Uterus (tissue), 4 donors: ENCODE measurements around the gene PATE1. TPM values are rescaled to one million over a fixed set of nuclear protein-coding genes. Genes with fewer than 3 reads are reported as not detected.

Experiments
- DNase-seq, 2 donors: peaks; one replicate each; pipeline ENCODE4 v3.0.0-alpha.2; 2019 to 2020
- H3K27ac ChIP-seq, 2 donors: fragments of 200-600 bp; sonication (generic); 1 replicate in 1 of 2; 2 replicates in 1 of 2; pipeline ENCODE4 v1.5.1; 2016 to 2018
- H3K27me3 ChIP-seq, 2 donors: fragments of 200-600 bp; sonication (generic); one replicate each; pipeline ENCODE4 v1.5.1; 2018 to 2019; ENCODE audit warnings: control low read depth in 1 of 2
- H3K36me3 ChIP-seq, 2 donors: fragments of 200-600 bp; sonication (generic); one replicate each; pipeline ENCODE4 v1.5.1; 2019; ENCODE audit warnings: control low read depth in 1 of 2
- H3K4me1 ChIP-seq, 2 donors: fragments of 200-600 bp; sonication (generic); one replicate each; pipeline ENCODE4 v1.5.1; 2018 to 2019; ENCODE audit warnings: control low read depth in 1 of 2
- H3K4me3 ChIP-seq, 2 donors: fragments of 200-600 bp; sonication (generic); 1 replicate in 1 of 2; 2 replicates in 1 of 2; pipeline ENCODE4 v1.5.1; 2018 to 2019; ENCODE audit warnings: mild to moderate bottlenecking in 1 of 2
- H3K9me3 ChIP-seq, 2 donors: fragments of 200-600 bp; sonication (generic); one replicate each; pipeline ENCODE4 v1.5.1; 2019; ENCODE audit warnings: control low read depth in 1 of 2
- CTCF ChIP-seq, 4 experiments: fragments of 200-600 bp in 2 of 4; fragments of 450-650 bp in 2 of 4; sonication (generic) in 2 of 4; IDR thresholded peaks; one replicate each; pipeline ENCODE4 v1.5.1; 2016 to 2019; ENCODE audit warnings: antibody characterized with exemption in 4 of 4, mild to moderate bottlenecking in 2 of 4, moderate library complexity in 1 of 4
- POLR2A ChIP-seq, 2 donors: fragments of 450-650 bp; IDR thresholded peaks; one replicate each; pipeline ENCODE4 v1.6.1; 2016; ENCODE audit warnings: antibody characterized with exemption in 2 of 2, mild to moderate bottlenecking in 1 of 2, moderate library complexity in 1 of 2
- intact Hi-C: fragments of 100-400 bp; cut with DNase I; formaldehyde crosslinking; loops from one replicate; pipeline ENCODE4 v1.15.1; 2023; ENCODE audit warnings: low total_unique reads
- total RNA-seq, 4 donors: library from RNA; depleted of rRNA in 3 of 4; stranded (reverse); fragments of >200 nt in 3 of 4; gene quantifications; one replicate each; pipeline versions ENCODE4 v1.1.0 to v1.2.4, GENCODE V29; 2014 to 2023
- donor health status: DM: yes; HTN: yes; CAD: no.

Gene PATE1
- total RNA-seq, 4 donors from 2014 or later, result not detected

- H3K36me3 ChIP-seq, result no peaks in the 10 kb centered on the region
- no peaks in the 10 kb centered on the region for H3K4me1 ChIP-seq
- H3K27me3 ChIP-seq, result no peaks in the 10 kb centered on the region
- TF ChIP-seq POLR2A (IDR thresholded peaks at IDR 0.05) (no peak), CTCF (IDR thresholded peaks at IDR 0.05) (no peak)
- DNase-seq, result no peak
- H3K4me3 ChIP-seq, result no peak overlapping the region
- intact Hi-C loops, result no loop called here
- no peak overlapping the region for H3K27ac ChIP-seq
- no peaks in the 10 kb centered on the region for H3K9me3 ChIP-seq
Measured at GRCh38 chr11:125770583-125770982, 24.5 kb downstream of the PATE1 start.

- intact Hi-C loops, result no loop called here
- Histone ChIP-seq H3K36me3 (no peaks in the 10 kb centered on the region), H3K4me1 (no peaks in the 10 kb centered on the region), H3K27ac (no peak overlapping the region), H3K27me3 (no peaks in the 10 kb centered on the region), H3K9me3 (no peaks in the 10 kb centered on the region), H3K4me3 (no peak overlapping the region)
- TF ChIP-seq CTCF (IDR thresholded peaks at IDR 0.05), result no peak
- TF ChIP-seq POLR2A (IDR thresholded peaks at IDR 0.05), result no peak
- no peak for DNase-seq
Measured at GRCh38 chr11:125772834-125773505, 26.9 kb downstream of the PATE1 start.

GRCh38 chr11:125773516-125773915 is 27.4 kb downstream of the PATE1 start:
- TF ChIP-seq CTCF (IDR thresholded peaks at IDR 0.05), result no peak
- TF ChIP-seq POLR2A (IDR thresholded peaks at IDR 0.05), result no peak
- H3K27me3 ChIP-seq, result no peaks in the 10 kb centered on the region
- no peaks in the 10 kb centered on the region for H3K9me3 ChIP-seq
- intact Hi-C loops, result no loop called here
- DNase-seq, result no peak
- H3K4me3 ChIP-seq, result no peak overlapping the region
- H3K4me1 ChIP-seq, result no peaks in the 10 kb centered on the region
- H3K27ac ChIP-seq, result no peak overlapping the region
- no peaks in the 10 kb centered on the region for H3K36me3 ChIP-seq

- Histone ChIP-seq H3K4me3 (no peak overlapping the region), H3K27me3 (no peaks in the 10 kb centered on the region), H3K36me3 (no peaks in the 10 kb centered on the region), H3K27ac (no peak overlapping the region), H3K4me1 (no peaks in the 10 kb centered on the region), H3K9me3 (no peaks in the 10 kb centered on the region)
- TF ChIP-seq POLR2A (IDR thresholded peaks at IDR 0.05), result no peak
- intact Hi-C loops, result no loop called here
- no peak for DNase-seq
Measured at GRCh38 chr11:125777309-125777708, 31.2 kb downstream of the PATE1 start.

- Histone ChIP-seq H3K27me3 (no peaks in the 10 kb centered on the region), H3K36me3 (no peaks in the 10 kb centered on the region), H3K27ac (no peak within 1 kb of the TSS), H3K9me3 (no peaks in the 10 kb centered on the region), H3K4me3 (no peak within 1 kb of the TSS), H3K4me1 (no peaks in the 10 kb centered on the region)
- intact Hi-C loops, result no loop called here
- no peak for DNase-seq
- TF ChIP-seq POLR2A (IDR thresholded peaks at IDR 0.05) (no peak), CTCF (IDR thresholded peaks at IDR 0.05) (no peak)
Measured at GRCh38 chr11:125778728-125779127, 32.6 kb downstream of the PATE1 start, which contains the start of gene PATE2. Gene PATE2, minus strand, starts transcription at chr11:125778828. Its CDS starts 55 bp downstream, at chr11:125778773.
